Prostate gland (tissue), 2 donors: ENCODE results near the gene TMEM114. TPM values are rescaled to one million over a fixed set of nuclear protein-coding genes. Genes with fewer than 3 reads are reported as not detected.

ENCODE experiments used
- DNase-seq: peaks from one replicate; pipeline ENCODE4 v3.0.0-alpha.2; 2019; ENCODE audit warnings: low spot score
- H3K27ac ChIP-seq, 2 donors: fragments of 200-600 bp; sonication (generic); 2 replicates each; pipeline ENCODE4 v1.5.1; 2017 to 2019
- H3K27me3 ChIP-seq: fragments of 200-600 bp; sonication (generic); replicated peaks from 2 replicates; pipeline ENCODE4 v1.5.1; 2019; ENCODE audit not compliant: insufficient read depth
- H3K36me3 ChIP-seq, 2 donors: fragments of 200-600 bp; sonication (generic); 1 replicate in 1 of 2; 2 replicates in 1 of 2; pipeline versions ENCODE4 v1.5.1 to v1.8.1; 2017 to 2019
- H3K4me1 ChIP-seq: fragments of 200-600 bp; sonication (generic); replicated peaks from 2 replicates; pipeline ENCODE4 v1.5.1; 2019
- H3K4me3 ChIP-seq, 2 donors: fragments of 200-600 bp; sonication (generic); 2 replicates each; pipeline ENCODE4 v1.5.1; 2017 to 2019
- H3K9me3 ChIP-seq: fragments of 200-600 bp; sonication (generic); 2 replicates; pipeline ENCODE4 v1.5.1; 2017
- CTCF ChIP-seq, 4 experiments: fragments of 200-600 bp in 2 of 4; fragments of 450-650 bp in 2 of 4; sonication (generic) in 2 of 4; IDR thresholded peaks; 1 replicate in 3 of 4; 2 replicates in 1 of 4; pipeline ENCODE4 v1.5.1; 2016 to 2019; ENCODE audit warnings: antibody characterized with exemption in 4 of 4, mild to moderate bottlenecking in 2 of 4, moderate library complexity in 2 of 4
- POLR2A ChIP-seq: fragments of 450-650 bp; IDR thresholded peaks from one replicate; pipeline ENCODE4 v1.6.1; 2016; ENCODE audit warnings: antibody characterized with exemption, mild to moderate bottlenecking
- POLR2AphosphoS5 ChIP-seq: sonication (generic); formaldehyde crosslinking; IDR thresholded peaks from one replicate; pipeline ENCODE4 v1.6.1; 2017; ENCODE audit warnings: antibody characterized with exemption
- WGBS: methylation state at CpG from one replicate; pipeline ENCODE4 v1.1.5; 2018; 5-methylcytosine and 5-hydroxymethylcytosine counted together
- intact Hi-C: fragments of 100-400 bp; cut with DNase I; formaldehyde crosslinking; loops from one replicate; pipeline ENCODE4 v1.14.2; 2022
- total RNA-seq, 2 donors: library from RNA; depleted of rRNA; stranded (reverse); fragments of >200 nt; gene quantifications; one replicate each; pipeline ENCODE4 v1.1.0, GENCODE V29; 2016

Gene TMEM114
- total RNA-seq, 2 donors from 2014 or later = not detected

DNA sequence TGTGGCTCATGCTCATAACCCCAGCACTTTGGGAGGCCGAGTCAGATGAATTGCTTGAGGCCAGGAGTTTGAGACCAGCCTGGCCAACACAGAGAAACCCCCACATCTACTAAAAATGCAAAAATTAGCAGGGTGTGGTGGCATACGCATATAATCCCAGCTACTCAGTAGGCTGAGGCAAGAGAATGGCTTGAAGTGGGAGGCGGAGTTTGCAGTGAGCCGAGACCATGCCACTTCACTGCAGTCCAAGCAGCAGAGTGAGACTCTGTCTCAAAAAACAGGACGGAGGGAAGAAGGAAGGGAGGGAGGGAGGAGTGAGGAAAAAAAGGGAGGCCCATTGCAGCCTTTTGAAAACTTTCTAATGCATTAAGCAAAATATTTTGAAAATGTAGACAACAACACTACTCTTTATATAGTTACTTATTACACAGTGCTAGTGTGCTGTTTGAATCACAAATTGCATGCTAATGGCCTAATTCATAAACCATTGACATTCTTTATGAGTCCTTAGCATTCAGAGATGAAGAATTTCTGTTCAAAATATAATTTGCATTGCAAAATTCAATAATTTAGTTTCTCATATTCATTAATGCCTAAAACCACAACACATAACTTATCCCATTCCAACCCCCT, 59.4 kb downstream of the TMEM114 start:
- Histone ChIP-seq H3K4me3 (no peak overlapping the region), H3K27me3 (no peaks in the 10 kb centered on the region), H3K4me1 (no peaks in the 10 kb centered on the region), H3K27ac (no peak overlapping the region), H3K9me3 (no peaks in the 10 kb centered on the region), H3K36me3 (no peaks in the 10 kb centered on the region)
- TF ChIP-seq CTCF (IDR thresholded peaks at IDR 0.05) (no peak), POLR2AphosphoS5 (no peak), POLR2A (no peak)
- 59% methylated on average over 5 of the region's 5 CpGs for WGBS
- intact Hi-C loops = no loop called here
- DNase-seq = no peak

GRCh38 chr16:8528471-8528870, 61.8 kb downstream of the TMEM114 start:
- WGBS = 71% methylated on average over 5 of the region's 5 CpGs
- H3K4me3 ChIP-seq = no peak overlapping the region
- no peak for DNase-seq
- no peaks in the 10 kb centered on the region for H3K9me3 ChIP-seq
- H3K27me3 ChIP-seq = no peaks in the 10 kb centered on the region
- H3K36me3 ChIP-seq = no peaks in the 10 kb centered on the region
- intact Hi-C loops = no loop called here
- no peak for TF ChIP-seq CTCF (IDR thresholded peaks at IDR 0.05)
- TF ChIP-seq POLR2AphosphoS5 = no peak
- no peaks in the 10 kb centered on the region for H3K4me1 ChIP-seq
- no peak overlapping the region for H3K27ac ChIP-seq

- Histone ChIP-seq H3K27me3 (no peaks in the 10 kb centered on the region), H3K27ac (no peak overlapping the region), H3K9me3 (no peaks in the 10 kb centered on the region), H3K36me3 (no peaks in the 10 kb centered on the region), H3K4me1 (no peaks in the 10 kb centered on the region), H3K4me3 (no peak overlapping the region)
- DNase-seq = no peak
- intact Hi-C loops = no loop called here
- TF ChIP-seq POLR2AphosphoS5 (no peak), POLR2A (no peak), CTCF (IDR thresholded peaks at IDR 0.05) (no peak)
- WGBS = 75% methylated on average over 6 of the region's 6 CpGs
Measured at GRCh38 chr16:8523932-8524331, 66.4 kb downstream of the TMEM114 start.

GRCh38 chr16:8522757-8523156, 67.6 kb downstream of the TMEM114 start:
- Histone ChIP-seq H3K36me3 (no peaks in the 10 kb centered on the region), H3K4me1 (no peaks in the 10 kb centered on the region), H3K4me3 (no peak overlapping the region), H3K9me3 (no peaks in the 10 kb centered on the region), H3K27ac (no peak overlapping the region), H3K27me3 (no peaks in the 10 kb centered on the region)
- intact Hi-C loops = no loop called here
- TF ChIP-seq CTCF (IDR thresholded peaks at IDR 0.05) = no peak
- no peak for TF ChIP-seq POLR2AphosphoS5
- TF ChIP-seq POLR2A = no peak
- no peak for DNase-seq
- WGBS = 78% methylated on average over 7 of the region's 7 CpGs

DNA sequence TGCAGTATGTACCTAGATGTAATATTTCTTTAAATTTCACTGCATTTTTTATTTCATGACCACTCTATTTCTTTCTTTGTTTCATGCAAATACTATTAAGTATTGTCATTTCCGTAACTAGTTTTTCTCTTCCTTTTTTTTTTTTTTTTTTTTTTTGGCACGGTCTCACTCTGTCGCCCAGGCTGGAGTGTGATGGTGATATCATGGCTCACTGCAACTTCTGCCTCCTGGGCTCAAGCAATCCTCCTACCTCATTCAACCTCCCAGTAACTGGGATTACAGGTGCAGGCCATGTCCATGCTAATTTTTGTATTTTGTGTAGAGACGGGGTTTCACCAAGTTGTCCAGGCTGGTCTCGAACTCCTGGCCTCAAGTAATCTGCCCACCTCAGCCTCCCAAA, 70.7 kb downstream of the TMEM114 start:
- no peak overlapping the region for H3K27ac ChIP-seq
- 69% methylated on average over 5 of the region's 5 CpGs for WGBS
- TF ChIP-seq POLR2AphosphoS5 = no peak
- no peak for TF ChIP-seq POLR2A
- TF ChIP-seq CTCF (IDR thresholded peaks at IDR 0.05) = no peak
- DNase-seq = no peak
- H3K9me3 ChIP-seq = no peaks in the 10 kb centered on the region
- no peaks in the 10 kb centered on the region for H3K4me1 ChIP-seq
- no peaks in the 10 kb centered on the region for H3K36me3 ChIP-seq
- H3K27me3 ChIP-seq = no peaks in the 10 kb centered on the region
- H3K4me3 ChIP-seq = no peak overlapping the region
- intact Hi-C loops = no loop called here
